ENCODE measurements around the gene TM6SF1.

TM6SF1 gene

GRCh38 chr15:83100097-83100646 lies 7.3 kb upstream of the TM6SF1 start:
- no peak overlapping the region for H3K27ac ChIP-seq (ENCODE audit: low read depth, low read length, poor library complexity, severe bottlenecking)
- no peaks in the 10 kb centered on the region for H3K36me3 ChIP-seq (ENCODE audit: insufficient read depth, low read length)
- no peaks in the 10 kb centered on the region for H3K9me2 ChIP-seq (ENCODE audit: low read depth, low read length)
- no peaks in the 10 kb centered on the region for H4K20me1 ChIP-seq (ENCODE audit: insufficient read depth, low read length)
- H3K9ac ChIP-seq (ENCODE audit: low read length): no peak overlapping the region
- H3K4me3 ChIP-seq (ENCODE audit: low read depth, low read length, poor library complexity, severe bottlenecking): no peak overlapping the region
- H3K79me2 ChIP-seq (ENCODE audit: insufficient read depth, low read length): no peaks in the 10 kb centered on the region
- no peaks in the 10 kb centered on the region for H3K27me3 ChIP-seq (ENCODE audit: insufficient read depth, low read length)
- H3K4me2 ChIP-seq (ENCODE audit: low read length): no peak overlapping the region
- TF ChIP-seq, protein P1, sequence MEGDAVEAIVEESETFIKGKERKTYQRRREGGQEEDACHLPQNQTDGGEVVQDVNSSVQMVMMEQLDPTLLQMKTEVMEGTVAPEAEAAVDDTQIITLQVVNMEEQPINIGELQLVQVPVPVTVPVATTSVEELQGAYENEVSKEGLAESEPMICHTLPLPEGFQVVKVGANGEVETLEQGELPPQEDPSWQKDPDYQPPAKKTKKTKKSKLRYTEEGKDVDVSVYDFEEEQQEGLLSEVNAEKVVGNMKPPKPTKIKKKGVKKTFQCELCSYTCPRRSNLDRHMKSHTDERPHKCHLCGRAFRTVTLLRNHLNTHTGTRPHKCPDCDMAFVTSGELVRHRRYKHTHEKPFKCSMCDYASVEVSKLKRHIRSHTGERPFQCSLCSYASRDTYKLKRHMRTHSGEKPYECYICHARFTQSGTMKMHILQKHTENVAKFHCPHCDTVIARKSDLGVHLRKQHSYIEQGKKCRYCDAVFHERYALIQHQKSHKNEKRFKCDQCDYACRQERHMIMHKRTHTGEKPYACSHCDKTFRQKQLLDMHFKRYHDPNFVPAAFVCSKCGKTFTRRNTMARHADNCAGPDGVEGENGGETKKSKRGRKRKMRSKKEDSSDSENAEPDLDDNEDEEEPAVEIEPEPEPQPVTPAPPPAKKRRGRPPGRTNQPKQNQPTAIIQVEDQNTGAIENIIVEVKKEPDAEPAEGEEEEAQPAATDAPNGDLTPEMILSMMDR (IDR thresholded peaks at IDR 0.05; ENCODE audit: low read length): no peak
- TF ChIP-seq EZH2 (IDR thresholded peaks at IDR 0.05; ENCODE audit: borderline replicate concordance, low read length): no peak
- no peaks in the 10 kb centered on the region for H3F3A ChIP-seq (ENCODE audit: insufficient read depth, low read length)
- no peak overlapping the region for H2AFZ ChIP-seq (ENCODE audit: low read length)
- no peaks in the 10 kb centered on the region for H3K4me1 ChIP-seq (ENCODE audit: insufficient read depth, low read length, severe bottlenecking)
- no peaks in the 10 kb centered on the region for H3K9me3 ChIP-seq (ENCODE audit: low read length)

GRCh38 chr15:83102346-83102745 lies 5.1 kb upstream of the TM6SF1 start:
- H3K9me2 ChIP-seq (ENCODE audit: low read depth, low read length): no peaks in the 10 kb centered on the region
- no peaks in the 10 kb centered on the region for H3K4me1 ChIP-seq (ENCODE audit: insufficient read depth, low read length, severe bottlenecking)
- no peak overlapping the region for H3K4me2 ChIP-seq (ENCODE audit: low read length)
- no peaks in the 10 kb centered on the region for H4K20me1 ChIP-seq (ENCODE audit: insufficient read depth, low read length)
- no peak overlapping the region for H2AFZ ChIP-seq (ENCODE audit: low read length)
- no peak overlapping the region for H3K9ac ChIP-seq (ENCODE audit: low read length)
- H3F3A ChIP-seq (ENCODE audit: insufficient read depth, low read length): no peaks in the 10 kb centered on the region
- H3K79me2 ChIP-seq (ENCODE audit: insufficient read depth, low read length): no peaks in the 10 kb centered on the region
- H3K27me3 ChIP-seq (ENCODE audit: insufficient read depth, low read length): no peaks in the 10 kb centered on the region
- no peak overlapping the region for H3K4me3 ChIP-seq (ENCODE audit: low read depth, low read length, poor library complexity, severe bottlenecking)
- no peaks in the 10 kb centered on the region for H3K9me3 ChIP-seq (ENCODE audit: low read length)
- no peak overlapping the region for H3K27ac ChIP-seq (ENCODE audit: low read depth, low read length, poor library complexity, severe bottlenecking)
- no peaks in the 10 kb centered on the region for H3K36me3 ChIP-seq (ENCODE audit: insufficient read depth, low read length)
- no peak for TF ChIP-seq EZH2 (IDR thresholded peaks at IDR 0.05; ENCODE audit: borderline replicate concordance, low read length)
- TF ChIP-seq, protein P1 (IDR thresholded peaks at IDR 0.05; ENCODE audit: low read length): no peak

- H3K27me3 ChIP-seq (ENCODE audit: insufficient read depth, low read length): no peaks in the 10 kb centered on the region
Observed at GRCh38 chr15:83104141-83104540, 3.3 kb upstream of the TM6SF1 start.

More at GRCh38 chr15:83104141-83104540, 3.3 kb upstream of the TM6SF1 start:
- Histone ChIP-seq H3F3A (ENCODE audit: insufficient read depth, low read length) (no peaks in the 10 kb centered on the region), H3K4me1 (ENCODE audit: insufficient read depth, low read length, severe bottlenecking) (peaks cover 6% of the 10 kb centered on the region), H3K9ac (ENCODE audit: low read length) (no peak overlapping the region), H2AFZ (ENCODE audit: low read length) (no peak overlapping the region), H3K9me2 (ENCODE audit: low read depth, low read length) (no peaks in the 10 kb centered on the region), H3K9me3 (ENCODE audit: low read length) (no peaks in the 10 kb centered on the region), H3K79me2 (ENCODE audit: insufficient read depth, low read length) (no peaks in the 10 kb centered on the region), H4K20me1 (ENCODE audit: insufficient read depth, low read length) (no peaks in the 10 kb centered on the region), H3K27ac (ENCODE audit: low read depth, low read length, poor library complexity, severe bottlenecking) (no peak overlapping the region), H3K4me3 (ENCODE audit: low read depth, low read length, poor library complexity, severe bottlenecking) (no peak overlapping the region), H3K36me3 (ENCODE audit: insufficient read depth, low read length) (no peaks in the 10 kb centered on the region), H3K4me2 (ENCODE audit: low read length) (no peak overlapping the region)
- TF ChIP-seq EZH2 (IDR thresholded peaks at IDR 0.05; ENCODE audit: borderline replicate concordance, low read length): no peak
- TF ChIP-seq, protein P1 (IDR thresholded peaks at IDR 0.05; ENCODE audit: low read length): no peak
